Measurements from ENCODE around the gene MCTP2.

The MCTP2 gene

DNA sequence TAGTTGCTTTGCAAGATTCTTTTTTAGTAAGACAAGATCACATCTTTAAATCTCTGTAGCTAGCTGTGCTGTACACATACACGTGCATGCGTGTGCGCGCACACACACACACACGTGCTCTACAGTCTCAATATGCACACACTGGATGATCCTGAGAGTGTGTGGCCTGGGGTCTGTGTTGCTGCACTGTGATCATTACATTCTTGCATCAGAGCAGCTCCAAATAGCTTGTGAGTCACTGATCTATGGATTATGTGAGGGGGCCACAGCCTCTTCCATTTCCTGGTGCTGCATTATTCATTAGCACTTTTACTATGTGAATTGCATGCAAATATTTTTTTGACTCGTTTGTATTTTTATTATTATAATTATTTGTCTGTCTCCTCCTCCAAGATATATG is 34.6 kb downstream of the MCTP2 start:
- no peak for DNase-seq

DNA sequence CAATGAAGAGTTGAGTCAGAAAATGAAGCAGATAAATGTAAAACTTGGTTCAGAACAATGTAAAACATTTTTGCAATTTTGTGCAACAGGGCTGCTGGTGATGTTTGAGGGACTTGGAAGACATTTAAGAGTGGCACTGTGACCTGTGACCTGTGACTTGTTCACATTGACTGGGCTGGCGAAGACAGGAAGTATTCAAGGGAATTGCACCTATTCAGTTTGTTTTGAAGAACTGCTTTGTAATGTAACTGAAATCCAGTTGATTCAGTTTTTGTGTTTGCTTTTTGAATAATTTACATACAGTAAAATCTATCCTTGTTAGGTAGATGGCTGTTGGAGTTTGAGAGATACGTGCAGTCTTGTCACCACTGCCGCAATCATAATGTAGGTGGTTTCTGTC is 35.4 kb downstream of the MCTP2 start:
- no peak for DNase-seq

DNA sequence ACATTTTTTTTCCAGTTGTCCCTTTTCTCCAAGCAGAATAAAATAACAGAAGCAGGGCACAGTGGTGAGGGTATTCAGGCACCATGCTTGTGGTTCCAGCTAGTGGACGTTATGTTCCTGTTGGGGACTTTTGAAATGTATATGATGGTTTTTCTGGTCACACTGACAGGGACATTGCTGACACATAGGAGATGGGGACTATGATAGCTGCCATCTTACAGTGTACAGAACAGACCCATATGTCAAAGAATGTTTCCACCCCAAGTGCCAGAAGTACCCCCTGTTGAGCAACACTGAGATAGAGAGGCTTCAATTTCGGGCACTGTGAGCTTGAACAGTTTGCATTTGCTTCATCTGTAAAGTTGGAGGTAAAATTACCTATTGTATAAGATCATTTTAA is 38.6 kb downstream of the MCTP2 start:
- DNase-seq = no peak

GRCh38 chr15:94270570-94270969 is 39.2 kb downstream of the MCTP2 start:
- DNase-seq = no peak

DNA sequence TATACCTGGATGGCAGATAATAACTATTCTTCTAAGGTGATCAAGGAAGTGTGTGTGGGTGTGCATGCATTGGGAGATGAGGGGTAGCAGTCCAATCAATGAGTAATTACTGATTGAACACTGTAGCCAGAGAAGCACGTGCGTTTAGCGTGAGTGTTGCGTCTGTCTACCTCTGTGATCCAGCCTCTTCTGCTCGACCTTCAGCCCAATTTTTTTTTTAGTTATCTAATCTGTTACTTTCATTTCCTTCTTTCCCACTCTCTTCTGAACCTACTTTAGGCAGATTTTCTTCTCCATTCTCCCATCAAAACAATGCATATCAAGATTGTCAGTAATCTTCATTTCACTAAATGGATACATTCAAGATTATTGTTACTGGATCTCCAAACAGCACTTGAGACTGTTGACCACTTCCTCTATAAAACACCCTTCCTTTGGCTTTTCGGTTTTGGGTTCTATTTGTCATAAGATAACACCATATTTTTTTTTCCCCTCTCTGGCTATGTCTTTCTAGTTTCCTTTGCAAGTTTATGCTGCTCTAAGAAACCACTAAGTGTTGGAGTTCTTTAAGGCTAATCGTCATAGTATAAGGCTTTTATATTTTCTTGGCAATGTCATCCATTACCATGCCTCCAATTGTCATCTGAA is 41.0 kb downstream of the MCTP2 start:
- peak; percentile 55 for DNase-seq

- DNase-seq = no peak
These were observed 42.5 kb downstream of the MCTP2 start for GRCh38 chr15:94273826-94274225.

- DNase-seq = no peak
These were observed 43.4 kb downstream of the MCTP2 start for GRCh38 chr15:94274745-94275144.

DNA sequence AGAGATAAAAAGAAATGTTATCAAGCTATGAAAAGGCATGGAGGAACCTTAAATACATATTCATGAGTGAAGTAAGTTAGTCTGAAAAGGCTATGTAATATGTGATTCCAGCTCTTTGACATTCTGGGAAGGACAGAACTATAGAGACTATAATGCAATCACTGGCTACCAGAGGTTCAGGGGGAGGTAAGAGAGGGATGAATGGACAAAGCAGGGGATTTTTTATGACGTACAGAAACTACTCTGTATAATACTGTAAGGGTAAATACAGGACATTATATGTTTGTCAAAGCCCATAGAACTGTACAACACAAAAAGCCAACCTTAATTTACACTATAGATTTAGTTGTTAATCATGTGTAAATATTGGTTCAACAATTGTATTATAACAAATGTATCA is 46.1 kb downstream of the MCTP2 start:
- no peak for DNase-seq

DNA sequence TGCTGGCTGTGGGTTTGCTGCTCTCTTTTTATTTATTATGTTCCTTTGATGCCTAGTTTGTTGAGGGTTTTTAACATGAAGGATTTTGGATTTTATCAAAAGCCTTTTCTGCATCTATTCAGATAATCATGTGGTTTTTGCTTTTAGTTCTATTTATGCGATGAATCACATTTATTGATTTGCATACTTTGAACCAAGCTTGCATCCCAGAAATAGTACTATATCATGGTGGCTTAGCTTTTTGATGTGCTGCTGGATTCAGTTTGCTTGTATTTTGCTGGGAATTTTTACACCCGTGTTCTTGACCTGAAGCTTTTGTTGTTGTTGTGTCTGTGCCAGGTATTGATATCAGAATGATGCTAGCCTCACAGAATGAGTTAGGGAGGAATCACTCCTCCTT is 48.4 kb downstream of the MCTP2 start:
- no peak for DNase-seq

DNA sequence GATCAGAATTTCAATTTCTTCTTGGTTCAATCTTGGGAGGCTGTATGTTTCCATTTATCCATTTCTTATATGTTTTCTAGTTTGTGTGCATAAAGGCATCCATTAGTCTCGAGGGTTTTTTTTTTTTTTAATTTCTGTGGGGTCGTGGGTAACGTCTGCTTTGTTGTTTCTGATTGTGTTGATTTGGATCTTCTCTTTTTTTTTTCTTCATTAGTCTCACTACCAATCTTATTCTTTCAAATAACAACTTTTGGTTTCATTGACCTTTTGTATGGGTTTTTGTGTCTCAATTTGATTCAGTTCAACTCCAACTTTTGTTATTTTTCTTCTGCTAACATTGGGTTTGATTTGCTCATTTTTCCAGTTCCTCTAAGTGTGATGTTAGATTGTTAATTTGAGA is 48.9 kb downstream of the MCTP2 start:
- DNase-seq = no peak

GRCh38 chr15:94282269-94283250 is 51.2 kb downstream of the MCTP2 start:
- DNase-seq = no peak

GRCh38 chr15:94286583-94286982 is 55.2 kb downstream of the MCTP2 start:
- no peak for DNase-seq

DNA sequence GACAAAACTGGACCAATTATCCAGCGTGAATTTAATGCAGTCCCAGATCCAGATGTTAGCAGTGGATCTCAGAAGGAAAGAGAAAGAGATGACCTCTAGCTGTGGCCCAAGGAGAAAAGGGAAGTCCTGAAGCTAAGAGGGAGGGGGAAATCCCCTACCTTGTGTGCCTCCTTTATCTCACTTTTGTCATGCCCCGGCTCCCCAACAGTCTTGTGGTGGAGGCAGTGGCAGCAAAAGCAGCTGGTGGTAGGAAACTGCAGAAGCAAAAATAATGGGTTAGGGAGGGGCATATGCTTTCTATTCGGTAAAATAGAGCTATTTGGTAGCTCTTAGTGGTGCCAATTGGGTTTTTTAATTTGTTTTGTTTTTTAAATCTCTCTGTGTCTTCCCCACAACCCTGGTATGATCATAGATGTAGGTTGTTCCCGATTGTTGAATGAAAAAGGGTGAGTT is 56.5 kb downstream of the MCTP2 start:
- DNase-seq = no peak

- no peak for DNase-seq
These were observed 59.4 kb downstream of the MCTP2 start for GRCh38 chr15:94290730-94291129.

DNA sequence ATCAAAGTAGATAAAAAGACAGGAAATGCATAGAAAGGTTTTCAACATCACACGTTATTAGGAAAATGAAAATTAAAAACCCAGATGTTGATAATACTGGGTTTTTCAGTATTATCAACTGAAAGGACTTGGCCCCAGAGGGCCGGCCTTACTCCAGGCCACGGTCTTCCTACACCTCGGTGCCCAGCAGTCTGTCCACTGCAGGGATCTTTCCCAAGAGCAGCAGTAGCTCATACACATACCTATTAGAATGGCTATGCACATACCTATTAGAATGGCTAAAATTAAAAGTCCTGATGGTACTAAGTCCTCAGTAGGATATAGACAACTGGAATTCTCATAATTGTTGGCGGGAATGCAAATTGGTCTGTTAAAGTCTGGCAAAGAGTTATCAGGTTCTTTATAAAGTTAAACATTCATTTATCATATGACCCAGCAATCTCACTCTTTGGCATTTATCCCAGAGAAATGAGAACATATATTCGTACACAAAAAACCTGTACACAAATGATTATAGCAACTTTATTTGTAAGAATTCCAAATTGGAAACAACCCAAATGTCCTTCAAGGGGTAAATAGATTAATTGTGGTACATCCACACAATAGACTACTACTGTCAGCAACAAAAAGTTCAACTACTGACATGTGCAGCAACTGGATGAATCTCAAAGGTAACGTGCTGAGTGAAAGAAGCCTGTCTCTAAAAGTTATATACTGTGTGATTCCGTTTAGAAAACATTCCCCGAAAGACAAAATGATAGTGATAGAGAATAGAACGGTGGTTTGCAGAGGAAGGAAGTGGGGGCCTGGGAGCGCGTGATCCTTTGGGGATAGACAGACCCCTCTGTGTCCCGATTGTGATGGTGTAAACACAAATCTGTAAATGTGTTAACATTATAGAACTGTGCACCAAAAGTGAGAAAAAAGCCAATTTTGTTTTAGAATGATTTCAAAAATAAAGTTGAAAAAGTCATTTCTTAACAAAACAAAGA is 62.3 kb downstream of the MCTP2 start:
- no peak for DNase-seq

DNA sequence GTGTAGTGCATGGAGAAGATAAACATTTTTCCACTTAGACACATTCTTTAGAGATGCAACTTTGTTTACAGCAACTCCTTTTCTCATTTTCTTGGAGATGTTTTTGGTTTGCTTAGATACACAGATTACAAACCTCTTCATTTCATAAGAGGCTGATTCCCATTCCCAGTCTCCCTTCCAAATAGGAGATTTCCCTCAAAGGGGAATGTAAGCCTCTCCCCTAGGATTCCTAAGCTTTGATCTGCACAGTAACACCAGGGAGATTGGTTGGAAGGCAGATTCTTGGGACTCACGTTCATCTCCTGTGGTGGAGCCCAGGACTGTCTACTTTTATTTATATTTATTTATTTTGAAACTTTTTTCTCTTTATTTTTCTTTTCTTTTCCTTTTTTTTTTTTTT is 63.2 kb downstream of the MCTP2 start:
- no peak for DNase-seq

DNA sequence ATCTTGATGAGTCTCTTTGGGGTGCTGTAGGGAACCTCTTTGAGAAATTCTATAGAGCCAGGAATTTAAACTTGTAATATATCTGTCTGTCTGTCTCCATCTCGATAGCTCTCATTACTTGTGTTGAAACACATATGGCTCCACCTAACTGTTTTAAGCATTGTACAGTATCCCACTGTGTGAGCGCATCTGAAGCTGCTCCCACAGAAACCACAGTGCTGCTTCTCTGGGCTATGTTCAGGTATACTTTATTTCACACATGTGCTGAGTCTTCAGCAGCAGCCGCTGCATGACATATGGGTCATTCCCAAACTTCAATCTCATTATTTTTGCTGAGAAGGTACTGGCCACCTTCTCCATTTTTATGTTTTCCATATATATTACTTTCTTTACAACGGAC is 63.9 kb downstream of the MCTP2 start:
- DNase-seq = no peak

DNA sequence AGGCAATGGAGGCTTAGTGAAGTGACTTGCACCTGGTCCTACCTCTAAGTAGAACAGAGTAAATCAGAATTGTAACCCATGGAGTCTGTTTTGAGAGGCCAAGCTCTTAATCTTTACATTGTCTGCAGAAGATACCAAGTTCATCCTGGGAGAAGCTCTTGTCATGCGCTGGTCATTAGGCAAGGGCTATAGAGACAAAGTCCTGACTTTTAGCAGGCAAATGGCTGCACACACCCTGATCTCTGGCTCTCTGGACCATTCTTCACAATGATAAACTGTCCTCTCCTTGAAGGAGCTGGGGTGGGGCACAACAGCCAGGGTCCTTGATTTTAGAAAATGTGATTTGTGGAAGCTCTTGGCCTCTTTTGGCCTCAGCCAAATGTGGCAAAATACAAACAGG is 65.4 kb downstream of the MCTP2 start:
- no peak for DNase-seq

GRCh38 chr15:94297558-94297957 is 66.2 kb downstream of the MCTP2 start:
- DNase-seq = peak; percentile 67

GRCh38 chr15:94298364-94298763 is 67.0 kb downstream of the MCTP2 start:
- DNase-seq = no peak

- DNase-seq = no peak
These were observed 69.3 kb downstream of the MCTP2 start for GRCh38 chr15:94300612-94301011.

GRCh38 chr15:94305133-94305532 is 73.8 kb downstream of the MCTP2 start:
- DNase-seq = no peak
